Parathyroid adenoma (tissue), 2 donors: ENCODE data around the gene CCDC192.

Experiments
- H2AFZ ChIP-seq: fragments of 300-600 bp; sonication (generic); one replicate; pipeline ENCODE4 v1.7.0; 2017; ENCODE audit warnings: antibody characterized with exemption, mild to moderate bottlenecking
- H3K27ac ChIP-seq: fragments of 300-600 bp; sonication (generic); one replicate; pipeline ENCODE4 v1.7.0; 2017
- H3K27me3 ChIP-seq: fragments of 300-600 bp; sonication (generic); one replicate; pipeline ENCODE4 v1.7.0; 2017; ENCODE audit warnings: low read length; ENCODE audit not compliant: control insufficient read depth, insufficient read depth
- H3K36me3 ChIP-seq: fragments of 300-600 bp; sonication (generic); one replicate; pipeline ENCODE4 v1.7.0; 2017; ENCODE audit warnings: low read length; ENCODE audit not compliant: control insufficient read depth, insufficient read depth
- H3K4me1 ChIP-seq: fragments of 300-600 bp; sonication (generic); one replicate; pipeline ENCODE4 v1.7.0; 2017; ENCODE audit warnings: control low read depth
- H3K4me2 ChIP-seq: fragments of 300-600 bp; sonication (generic); one replicate; pipeline ENCODE4 v1.7.0; 2017; ENCODE audit warnings: low read length
- H3K4me3 ChIP-seq: fragments of 300-600 bp; sonication (generic); one replicate; pipeline ENCODE4 v1.7.0; 2017; ENCODE audit warnings: low read depth, low read length
- H3K79me2 ChIP-seq: fragments of 300-600 bp; sonication (generic); one replicate; pipeline ENCODE4 v1.7.0; 2017; ENCODE audit warnings: control low read depth
- H3K9ac ChIP-seq: fragments of 300-600 bp; sonication (generic); one replicate; pipeline ENCODE4 v1.7.0; 2017; ENCODE audit warnings: mild to moderate bottlenecking
- H3K9me3 ChIP-seq: fragments of 300-600 bp; sonication (generic); one replicate; pipeline ENCODE4 v1.7.0; 2017; ENCODE audit warnings: low read length; ENCODE audit not compliant: control insufficient read depth
- TF ChIP-seq, protein P1 (sequence below): fragments of 300-600 bp; sonication (generic); IDR thresholded peaks from one replicate; pipeline ENCODE4 v1.7.0; 2017; ENCODE audit warnings: antibody characterized with exemption, mild to moderate bottlenecking
- donor health status: primary hyperparathyroidism.

Gene CCDC192

GRCh38 chr5:127875235-127876021, 172.2 kb downstream of the CCDC192 start:
- peak overlapping the region; percentile 6 for H3K27ac ChIP-seq
- peak overlapping the region; percentile 79 for H2AFZ ChIP-seq
- no peaks in the 10 kb centered on the region for H3K36me3 ChIP-seq
- TF ChIP-seq, protein P1, sequence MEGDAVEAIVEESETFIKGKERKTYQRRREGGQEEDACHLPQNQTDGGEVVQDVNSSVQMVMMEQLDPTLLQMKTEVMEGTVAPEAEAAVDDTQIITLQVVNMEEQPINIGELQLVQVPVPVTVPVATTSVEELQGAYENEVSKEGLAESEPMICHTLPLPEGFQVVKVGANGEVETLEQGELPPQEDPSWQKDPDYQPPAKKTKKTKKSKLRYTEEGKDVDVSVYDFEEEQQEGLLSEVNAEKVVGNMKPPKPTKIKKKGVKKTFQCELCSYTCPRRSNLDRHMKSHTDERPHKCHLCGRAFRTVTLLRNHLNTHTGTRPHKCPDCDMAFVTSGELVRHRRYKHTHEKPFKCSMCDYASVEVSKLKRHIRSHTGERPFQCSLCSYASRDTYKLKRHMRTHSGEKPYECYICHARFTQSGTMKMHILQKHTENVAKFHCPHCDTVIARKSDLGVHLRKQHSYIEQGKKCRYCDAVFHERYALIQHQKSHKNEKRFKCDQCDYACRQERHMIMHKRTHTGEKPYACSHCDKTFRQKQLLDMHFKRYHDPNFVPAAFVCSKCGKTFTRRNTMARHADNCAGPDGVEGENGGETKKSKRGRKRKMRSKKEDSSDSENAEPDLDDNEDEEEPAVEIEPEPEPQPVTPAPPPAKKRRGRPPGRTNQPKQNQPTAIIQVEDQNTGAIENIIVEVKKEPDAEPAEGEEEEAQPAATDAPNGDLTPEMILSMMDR: peak; percentile 23
- no peaks in the 10 kb centered on the region for H3K9me3 ChIP-seq
- H3K4me3 ChIP-seq: no peak overlapping the region
- no peak overlapping the region for H3K4me2 ChIP-seq
- no peaks in the 10 kb centered on the region for H3K27me3 ChIP-seq
- H3K79me2 ChIP-seq: no peaks in the 10 kb centered on the region
- no peak overlapping the region for H3K9ac ChIP-seq
- peaks cover 5% of the 10 kb centered on the region for H3K4me1 ChIP-seq

DNA sequence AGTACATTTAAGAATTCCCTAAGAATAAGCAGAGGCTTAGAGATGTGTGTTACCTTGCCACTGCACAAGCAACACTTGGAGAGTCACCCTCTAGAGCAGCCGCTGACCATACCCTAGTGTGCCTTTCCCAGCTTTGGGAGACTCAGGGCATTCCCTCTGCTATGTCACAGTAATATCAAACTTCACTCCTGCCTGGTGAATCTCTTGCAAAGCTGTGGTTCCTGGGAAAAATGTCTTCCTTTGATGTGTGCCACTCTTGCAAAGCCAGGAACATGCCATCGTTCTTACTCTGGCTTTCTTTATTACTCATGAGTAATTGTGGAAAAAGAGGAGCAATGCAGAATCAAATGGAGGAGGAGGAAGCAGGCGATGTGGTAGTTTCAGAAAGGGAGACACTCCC, 173.2 kb downstream of the CCDC192 start:
- Histone ChIP-seq H3K9me3 (no peaks in the 10 kb centered on the region), H3K4me2 (no peak overlapping the region), H3K4me1 (peaks cover 5% of the 10 kb centered on the region), H3K36me3 (no peaks in the 10 kb centered on the region), H2AFZ (no peak overlapping the region), H3K9ac (no peak overlapping the region), H3K27ac (no peak overlapping the region), H3K79me2 (no peaks in the 10 kb centered on the region), H3K4me3 (no peak overlapping the region), H3K27me3 (no peaks in the 10 kb centered on the region)
- TF ChIP-seq, protein P1: no peak

DNA sequence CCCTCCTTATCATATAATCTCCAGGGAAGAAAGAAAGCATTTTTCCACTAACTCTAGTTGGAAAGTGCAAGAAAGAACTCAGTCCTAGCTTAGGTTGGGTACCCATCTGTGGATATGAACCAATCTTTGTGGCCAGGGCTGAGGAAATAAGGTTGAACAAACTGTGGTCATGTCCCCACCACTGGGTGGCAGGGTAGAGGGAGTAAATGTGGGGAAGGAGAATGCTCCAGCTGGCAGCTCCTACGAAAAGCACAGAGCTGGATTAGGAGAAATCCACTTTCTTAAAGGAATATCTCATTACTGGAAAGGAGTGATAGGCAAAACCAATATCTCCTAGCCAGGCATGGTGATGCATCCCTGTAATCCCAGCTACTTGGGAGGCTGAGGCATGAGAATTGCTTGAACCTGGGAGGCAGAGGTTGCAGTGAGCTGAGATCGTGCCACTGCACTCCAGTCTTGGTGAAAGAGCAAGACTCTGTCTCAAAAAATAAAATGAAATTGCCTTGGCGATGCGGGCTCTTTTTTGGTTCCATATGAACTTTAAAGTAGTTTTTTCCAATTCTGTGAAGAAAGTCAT, 175.1 kb downstream of the CCDC192 start:
- Histone ChIP-seq H3K36me3 (no peaks in the 10 kb centered on the region), H3K79me2 (no peaks in the 10 kb centered on the region), H3K9ac (no peak overlapping the region), H3K4me2 (no peak overlapping the region), H3K4me1 (peaks cover 5% of the 10 kb centered on the region), H3K4me3 (no peak overlapping the region), H3K27me3 (no peaks in the 10 kb centered on the region), H3K9me3 (no peaks in the 10 kb centered on the region), H2AFZ (no peak overlapping the region), H3K27ac (no peak overlapping the region)
- TF ChIP-seq, protein P1: peak; percentile 34

DNA sequence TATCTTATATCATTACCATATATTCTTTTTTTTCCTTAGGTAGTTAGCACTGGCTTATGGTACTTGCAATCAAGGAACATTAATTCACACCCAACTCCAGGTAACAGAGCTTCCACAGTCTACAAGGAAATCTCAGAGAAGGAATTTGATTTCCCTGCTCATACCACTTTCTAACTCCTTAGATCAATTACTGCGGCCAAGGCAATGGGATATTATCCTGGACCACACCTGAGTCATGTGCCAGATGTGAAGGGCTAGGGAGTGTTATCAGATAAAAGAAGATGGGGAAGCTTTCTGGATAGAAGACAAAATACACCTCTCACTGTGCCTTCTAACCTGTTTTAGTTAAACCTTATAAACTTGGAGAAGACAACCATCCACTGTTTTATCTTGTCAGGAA, 181.2 kb downstream of the CCDC192 start:
- Histone ChIP-seq H3K4me3 (no peak overlapping the region), H3K4me1 (no peaks in the 10 kb centered on the region), H3K4me2 (no peak overlapping the region), H3K36me3 (no peaks in the 10 kb centered on the region), H3K27ac (no peak overlapping the region), H3K9ac (no peak overlapping the region), H3K79me2 (no peaks in the 10 kb centered on the region), H2AFZ (no peak overlapping the region), H3K27me3 (no peaks in the 10 kb centered on the region), H3K9me3 (no peaks in the 10 kb centered on the region)
- TF ChIP-seq, protein P1: no peak
